GM18498 (cell line): ENCODE measurements around the gene ESRRG.

Source experiments
- ATAC-seq: cut with Tn5 transposase; IDR thresholded peaks from one replicate; pipeline ENCODE4 v1.9.1; 2021; ENCODE audit warnings: mild to moderate bottlenecking, moderate library complexity; ENCODE audit not compliant: unreplicated experiment

Gene ESRRG

DNA sequence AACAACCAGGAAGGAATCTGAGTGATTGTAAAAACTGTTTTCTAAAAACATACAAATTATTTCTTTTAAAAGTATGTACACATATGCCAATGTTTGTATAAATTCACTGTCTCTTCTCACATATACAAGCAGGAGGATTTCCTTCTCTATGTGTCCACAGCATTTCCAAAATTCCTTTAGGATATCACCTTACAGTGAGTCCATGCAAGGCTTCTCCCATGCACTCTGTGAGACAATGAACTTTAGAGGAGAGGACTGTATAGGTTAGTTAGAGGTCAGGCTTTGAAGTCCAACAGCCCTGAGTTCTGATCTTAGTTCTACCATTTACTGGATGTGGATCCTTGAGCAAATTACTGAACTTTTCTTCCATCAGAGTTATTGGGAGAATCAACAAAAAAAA lies 265.9 kb downstream of the ESRRG start:
- no peak for ATAC-seq

DNA sequence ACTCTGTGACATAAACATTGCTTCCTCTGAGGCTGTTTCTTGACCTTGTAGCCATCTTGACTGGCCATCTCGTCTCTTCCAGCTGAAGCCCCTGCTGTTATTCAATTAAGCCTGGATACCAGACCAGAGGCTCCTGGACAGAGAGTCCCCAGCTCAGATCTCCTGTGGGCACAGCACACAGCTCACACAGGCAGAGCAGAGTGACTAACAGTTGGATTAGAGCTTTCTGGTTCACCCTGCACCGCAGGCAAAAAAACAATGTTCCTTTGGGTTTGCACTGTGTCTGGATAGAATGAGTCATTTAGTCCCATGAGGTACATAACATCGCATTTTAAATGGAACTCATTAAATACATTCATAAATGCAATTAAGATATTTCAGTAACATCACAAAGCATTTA lies 266.5 kb downstream of the ESRRG start:
- no peak for ATAC-seq

DNA sequence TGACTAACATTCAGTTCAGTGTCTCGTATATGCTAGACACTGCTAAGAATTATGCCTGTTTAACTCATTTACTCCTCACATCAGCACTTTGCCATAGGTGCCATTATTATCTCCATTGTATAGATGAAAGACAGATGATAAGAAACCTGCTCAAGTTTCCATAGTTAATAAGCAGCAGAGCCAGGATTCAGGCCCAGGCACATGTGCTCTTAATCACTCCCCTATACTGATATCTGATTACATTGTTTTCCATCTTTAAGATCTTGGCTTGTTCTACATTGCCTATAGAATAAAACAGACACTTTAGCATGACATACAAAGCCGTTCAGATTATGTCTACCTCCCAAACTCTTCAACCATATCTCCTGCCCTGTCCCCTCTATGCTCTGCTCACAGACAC lies 269.5 kb downstream of the ESRRG start:
- ATAC-seq, result no peak
